NB4 (cell line): ENCODE data around the gene IL36B.

ENCODE experiments used
- DNase-seq: peaks from one replicate; pipeline ENCODE4 v3.0.0; 2010; ENCODE audit warnings: low read depth
- H3K4me3 ChIP-seq: one replicate; pipeline ENCODE4 v1.5.1; 2011; ENCODE audit warnings: mild to moderate bottlenecking, low read depth, low read length, moderate library complexity
- MYC ChIP-seq: IDR thresholded peaks from 2 replicates; pipeline ENCODE4 v1.6.1; 2011; ENCODE audit warnings: low read depth, low read length
- POLR2A ChIP-seq: IDR thresholded peaks from 2 replicates; pipeline ENCODE4 v1.6.1; 2011; ENCODE audit warnings: mild to moderate bottlenecking; ENCODE audit not compliant: insufficient read length; ENCODE audit errors: extremely low read depth
- TF ChIP-seq, protein P1 (sequence below): IDR thresholded peaks from 2 replicates; pipeline ENCODE4 v1.6.1; 2011; ENCODE audit warnings: low read depth, low read length
- TF ChIP-seq, protein P2 (sequence below): IDR thresholded peaks from one replicate; pipeline ENCODE4 v1.5.1; 2012; ENCODE audit warnings: low read depth, low read length

The IL36B gene

GRCh38 chr2:113064898-113065297 lies 12.2 kb upstream of the IL36B start:
- DNase-seq = no peak
- TF ChIP-seq, protein P1, sequence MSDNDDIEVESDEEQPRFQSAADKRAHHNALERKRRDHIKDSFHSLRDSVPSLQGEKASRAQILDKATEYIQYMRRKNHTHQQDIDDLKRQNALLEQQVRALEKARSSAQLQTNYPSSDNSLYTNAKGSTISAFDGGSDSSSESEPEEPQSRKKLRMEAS = no peak
- TF ChIP-seq, protein P2, sequence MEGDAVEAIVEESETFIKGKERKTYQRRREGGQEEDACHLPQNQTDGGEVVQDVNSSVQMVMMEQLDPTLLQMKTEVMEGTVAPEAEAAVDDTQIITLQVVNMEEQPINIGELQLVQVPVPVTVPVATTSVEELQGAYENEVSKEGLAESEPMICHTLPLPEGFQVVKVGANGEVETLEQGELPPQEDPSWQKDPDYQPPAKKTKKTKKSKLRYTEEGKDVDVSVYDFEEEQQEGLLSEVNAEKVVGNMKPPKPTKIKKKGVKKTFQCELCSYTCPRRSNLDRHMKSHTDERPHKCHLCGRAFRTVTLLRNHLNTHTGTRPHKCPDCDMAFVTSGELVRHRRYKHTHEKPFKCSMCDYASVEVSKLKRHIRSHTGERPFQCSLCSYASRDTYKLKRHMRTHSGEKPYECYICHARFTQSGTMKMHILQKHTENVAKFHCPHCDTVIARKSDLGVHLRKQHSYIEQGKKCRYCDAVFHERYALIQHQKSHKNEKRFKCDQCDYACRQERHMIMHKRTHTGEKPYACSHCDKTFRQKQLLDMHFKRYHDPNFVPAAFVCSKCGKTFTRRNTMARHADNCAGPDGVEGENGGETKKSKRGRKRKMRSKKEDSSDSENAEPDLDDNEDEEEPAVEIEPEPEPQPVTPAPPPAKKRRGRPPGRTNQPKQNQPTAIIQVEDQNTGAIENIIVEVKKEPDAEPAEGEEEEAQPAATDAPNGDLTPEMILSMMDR = no peak
- no peak for TF ChIP-seq MYC
- no peak for TF ChIP-seq POLR2A
- no peak overlapping the region for H3K4me3 ChIP-seq

DNA sequence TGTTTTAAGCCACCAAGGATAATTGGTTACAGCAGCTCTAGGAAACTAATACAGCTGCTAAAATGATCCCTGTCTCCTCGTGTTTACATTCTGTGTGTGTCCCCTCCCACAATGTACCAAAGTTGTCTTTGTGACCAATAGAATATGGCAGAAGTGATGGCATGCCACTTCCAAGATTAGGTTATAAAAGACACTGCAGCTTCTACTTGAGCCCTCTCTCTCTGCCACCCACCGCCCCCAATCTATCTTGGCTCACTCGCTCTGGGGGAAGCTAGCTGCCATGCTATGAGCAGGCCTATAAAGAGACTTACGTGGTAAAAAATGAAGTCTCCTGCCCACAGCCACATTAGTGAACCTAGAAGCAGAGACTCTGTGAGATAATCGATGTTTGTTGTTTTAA lies 11.6 kb upstream of the IL36B start:
- DNase-seq = no peak
- H3K4me3 ChIP-seq = no peak overlapping the region
- TF ChIP-seq POLR2A = no peak
- TF ChIP-seq, protein P1 = no peak
- no peak for TF ChIP-seq MYC
- TF ChIP-seq, protein P2 = no peak

- H3K4me3 ChIP-seq = no peak overlapping the region
- TF ChIP-seq MYC = no peak
- TF ChIP-seq, protein P1 = no peak
- TF ChIP-seq, protein P2 = no peak
- TF ChIP-seq POLR2A = no peak
- no peak for DNase-seq
These were observed 9.5 kb upstream of the IL36B start for GRCh38 chr2:113061896-113062770.

GRCh38 chr2:113061241-113061640 lies 8.6 kb upstream of the IL36B start:
- no peak overlapping the region for H3K4me3 ChIP-seq
- no peak for TF ChIP-seq MYC
- TF ChIP-seq POLR2A = no peak
- TF ChIP-seq, protein P2 = no peak
- TF ChIP-seq, protein P1 = no peak
- DNase-seq = no peak

- no peak for TF ChIP-seq POLR2A
- no peak for TF ChIP-seq MYC
- TF ChIP-seq, protein P2 = no peak
- TF ChIP-seq, protein P1 = no peak
- DNase-seq = no peak
- no peak overlapping the region for H3K4me3 ChIP-seq
These were observed 8.1 kb upstream of the IL36B start for GRCh38 chr2:113060796-113061195.
